GDM1 (cell line): ENCODE results near the gene FGR.
"Not testable (repeated sequence)": the region's sequence is repeated elsewhere in the genome, so short reads cannot be mapped to it uniquely, and the experiment has no call there.

ENCODE experiments used
- DNase-seq: peaks from one replicate; lab custom pipeline; 2025; lab: John Stamatoyannopoulos, UW

Gene FGR

DNA sequence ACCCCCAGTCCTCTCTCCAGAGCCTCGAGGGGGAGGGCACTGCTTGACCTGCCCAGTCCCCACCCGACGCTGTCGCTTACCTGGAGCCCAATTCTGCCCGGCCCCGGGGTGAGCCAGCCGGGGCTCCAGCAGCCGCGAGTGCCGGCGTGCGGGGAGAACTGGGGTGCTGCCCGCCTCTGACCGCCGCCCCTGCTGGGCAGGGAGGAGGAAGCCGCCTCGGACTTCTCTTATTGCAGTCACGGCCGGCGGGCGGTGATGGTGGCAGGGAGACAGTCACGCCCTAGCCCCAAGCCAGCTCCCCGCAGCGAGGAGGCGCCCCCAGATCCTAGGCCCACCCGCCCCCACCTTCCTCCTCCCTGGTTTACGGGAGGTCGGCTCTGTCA is at the start of gene FGR:
Gene FGR (minus strand): TSS at position 201 of the 383 bp plus-strand sequence. CDS start 11,269 bp downstream, outside the sequence.
- no peak for DNase-seq

- no peak for DNase-seq
These were observed 49.2 kb upstream of the FGR start for GRCh38 chr1:27684176-27684575.

GRCh38 chr1:27682351-27682944 is 47.5 kb upstream of the FGR start:
- DNase-seq = no peak

DNA sequence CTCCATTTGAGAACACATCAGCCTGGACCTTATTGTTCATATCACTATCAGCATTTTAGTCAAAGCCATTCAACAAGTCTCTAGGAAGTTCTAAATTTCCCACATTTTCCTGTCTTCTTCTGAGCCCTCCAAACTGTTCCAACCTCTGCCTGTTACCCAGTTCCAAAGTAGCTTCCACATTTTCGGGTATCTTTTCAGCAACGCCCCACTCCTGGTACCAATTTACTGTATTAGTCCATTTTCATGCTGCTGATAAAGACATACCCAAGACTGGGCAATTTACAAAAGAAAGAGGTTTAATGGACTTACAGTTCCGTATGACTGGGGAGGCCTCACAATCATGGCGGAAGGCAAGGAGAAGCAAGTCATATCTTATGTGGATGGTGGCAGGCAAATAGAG is 46.6 kb upstream of the FGR start:
- DNase-seq = not testable (repeated sequence)

DNA sequence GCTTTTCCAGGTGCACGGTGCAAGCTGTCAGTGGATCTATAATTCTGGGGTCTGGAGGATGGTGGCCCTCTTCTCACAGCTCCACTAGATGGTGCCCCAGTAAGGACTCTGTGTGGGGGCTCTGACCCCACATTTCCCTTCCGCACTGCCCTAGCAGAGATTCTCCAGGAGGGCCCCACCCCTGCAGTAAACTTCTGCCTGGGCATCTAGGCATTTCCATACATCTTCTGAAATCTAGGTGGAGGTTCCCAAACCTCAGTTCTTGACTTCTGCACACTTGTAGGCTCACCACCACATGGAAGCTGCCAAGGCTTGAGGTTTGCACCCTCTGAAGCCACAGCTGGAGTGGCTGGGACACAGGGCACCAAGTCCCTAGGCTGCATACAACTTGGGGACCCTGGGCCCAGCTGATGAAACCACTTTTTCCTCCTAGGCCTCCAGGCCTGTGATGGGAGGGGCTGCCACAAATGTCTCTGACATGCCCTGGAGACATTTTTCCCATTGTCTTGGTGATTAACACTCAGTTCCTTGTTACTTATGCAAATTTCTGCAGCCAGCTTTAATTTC is 45.3 kb upstream of the FGR start:
- not testable (repeated sequence) for DNase-seq

DNA sequence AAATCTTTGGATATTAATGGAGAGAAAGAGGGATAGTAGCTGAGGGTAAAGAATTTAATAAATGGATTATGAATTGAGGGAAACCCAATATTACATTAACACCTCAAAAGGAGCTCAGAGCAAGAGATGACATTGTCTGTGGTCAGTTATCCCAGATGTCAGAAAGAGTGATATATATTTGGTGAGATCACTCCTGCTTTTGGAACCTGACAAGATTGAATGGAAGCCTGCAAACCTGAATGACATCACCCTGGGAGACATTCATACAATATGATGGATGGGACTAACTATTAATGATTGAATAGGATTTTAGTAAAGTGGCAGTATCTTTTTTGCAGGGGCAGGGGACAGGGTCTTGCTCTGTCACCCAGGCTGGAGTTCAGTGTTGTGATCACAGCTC is 43.8 kb upstream of the FGR start:
- no peak for DNase-seq

DNA sequence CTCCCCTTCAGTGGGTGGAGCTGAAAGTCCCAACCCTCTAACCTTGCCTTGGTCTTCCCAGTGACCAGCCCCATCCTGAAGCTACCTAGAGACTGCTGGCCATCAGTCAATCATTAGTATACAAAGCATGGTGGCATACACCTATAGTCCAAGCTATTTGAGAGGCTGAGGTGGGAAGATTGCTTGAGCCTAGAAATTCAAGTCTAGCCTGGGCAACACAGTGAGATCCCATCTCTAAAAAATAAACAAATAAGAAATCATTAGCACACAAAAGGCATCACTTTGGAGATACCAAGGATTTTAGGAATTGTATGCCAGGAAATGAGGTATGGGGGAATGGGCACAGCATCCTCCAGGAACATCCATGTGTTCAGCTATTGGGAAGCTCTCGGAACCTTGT is 41.4 kb upstream of the FGR start:
- DNase-seq = no peak

- no peak for DNase-seq
These were observed 37.7 kb upstream of the FGR start for GRCh38 chr1:27672750-27673112.

- DNase-seq = peak; percentile 92
These were observed 37.2 kb upstream of the FGR start, which contains the start of gene IFI6 for GRCh38 chr1:27671964-27672749. Gene IFI6, minus strand, starts transcription at chr1:27672192. Its CDS starts 2,878 bp downstream, at chr1:27669314.

DNA sequence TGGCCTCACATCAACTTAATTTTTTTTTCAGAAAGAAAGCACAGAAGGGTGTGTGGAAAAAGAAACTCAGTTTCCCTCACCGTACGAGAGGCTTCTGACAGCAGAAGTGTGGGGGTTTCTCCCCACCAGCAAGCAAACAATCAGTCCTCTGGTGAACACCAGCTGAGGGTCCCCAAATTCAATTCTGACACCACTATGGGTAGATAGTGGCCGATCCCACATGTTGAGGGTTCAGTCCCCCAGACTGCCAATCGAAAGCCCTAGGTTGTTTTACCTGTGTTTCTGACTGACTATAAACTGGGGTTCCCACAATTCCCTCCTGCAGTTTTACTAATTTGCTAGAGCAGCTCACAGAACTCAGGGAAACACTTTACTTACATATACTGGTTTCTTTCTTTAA is 34.9 kb upstream of the FGR start:
- no peak for DNase-seq

GRCh38 chr1:27668808-27669723 is 34.1 kb upstream of the FGR start:
- DNase-seq = peak; percentile 51

- no peak for DNase-seq
These were observed 33.3 kb upstream of the FGR start for GRCh38 chr1:27668121-27668807.

GRCh38 chr1:27666791-27667254 is 31.8 kb upstream of the FGR start:
- DNase-seq = peak; percentile 18

GRCh38 chr1:27666294-27666693 is 31.3 kb upstream of the FGR start:
- no peak for DNase-seq

DNA sequence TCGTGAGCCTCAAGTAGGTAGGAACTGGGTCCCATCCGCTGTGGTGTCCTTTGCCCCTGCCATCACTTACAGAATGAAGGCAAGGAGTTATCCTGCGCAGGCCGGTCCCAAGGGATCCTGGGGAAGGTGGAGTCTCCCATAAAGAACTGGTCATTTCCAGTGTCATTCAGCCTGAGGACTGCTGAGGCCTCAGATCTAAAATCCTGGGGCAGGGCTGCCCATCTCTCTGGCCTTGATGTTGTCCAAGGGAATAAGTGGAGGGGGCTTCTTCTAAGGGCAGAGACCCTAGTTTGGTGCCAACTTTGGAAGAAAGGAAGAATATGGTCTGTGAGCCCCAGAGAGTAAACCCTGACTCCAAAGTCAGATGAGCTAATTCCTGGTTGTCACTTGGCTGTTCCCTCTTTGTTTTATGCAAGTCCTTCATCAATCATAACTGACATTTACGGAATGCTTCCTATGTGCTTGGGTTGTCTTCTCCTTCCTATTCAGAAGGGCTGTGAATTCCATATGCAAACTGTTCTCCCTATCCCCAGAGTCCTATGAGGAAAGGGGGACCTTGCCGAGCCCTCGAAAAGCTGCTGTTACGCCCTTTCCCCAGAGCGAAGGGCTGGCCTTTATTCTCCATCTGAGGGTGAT is 30.1 kb upstream of the FGR start:
- no peak for DNase-seq

- no peak for DNase-seq
These were observed 29.3 kb upstream of the FGR start for GRCh38 chr1:27664291-27664690.

DNA sequence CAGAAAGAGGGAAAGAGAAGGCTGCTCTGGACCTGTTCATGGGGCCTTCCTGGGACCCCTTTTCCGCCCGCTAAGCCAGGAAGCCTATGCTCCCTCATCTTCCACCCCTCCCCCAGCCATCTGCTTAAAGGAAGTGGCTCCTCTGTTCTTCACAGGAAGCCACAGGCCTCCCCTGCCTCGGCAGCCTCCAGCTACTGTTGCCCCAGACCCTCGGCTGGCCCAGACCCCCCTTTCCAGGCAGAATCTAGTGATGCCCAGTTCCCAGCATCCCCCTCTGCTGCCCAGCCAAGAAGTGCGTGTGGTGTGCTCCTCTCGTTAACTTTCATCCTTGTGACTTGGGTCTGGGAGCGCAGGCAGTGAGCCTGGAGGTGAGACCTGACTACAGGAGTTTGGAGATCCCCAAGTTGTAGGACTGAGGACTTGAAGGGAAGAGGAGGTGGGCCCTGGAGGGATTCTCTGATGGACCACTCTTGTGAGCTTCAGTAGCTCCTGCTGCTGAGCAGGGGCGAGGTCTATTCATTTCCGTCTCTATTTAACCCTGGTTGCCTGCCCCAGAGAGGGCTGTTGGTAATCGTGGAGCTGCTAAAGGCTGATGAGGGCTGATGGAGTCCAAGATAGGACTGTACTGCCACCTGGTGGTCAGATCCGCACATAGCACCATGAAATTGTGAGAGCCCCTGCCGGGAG is 27.9 kb upstream of the FGR start:
- DNase-seq = peak; percentile 83

- no peak for DNase-seq
These were observed 27.3 kb upstream of the FGR start for GRCh38 chr1:27662261-27662660.

GRCh38 chr1:27661412-27662075 is 26.6 kb upstream of the FGR start:
- no peak for DNase-seq

DNA sequence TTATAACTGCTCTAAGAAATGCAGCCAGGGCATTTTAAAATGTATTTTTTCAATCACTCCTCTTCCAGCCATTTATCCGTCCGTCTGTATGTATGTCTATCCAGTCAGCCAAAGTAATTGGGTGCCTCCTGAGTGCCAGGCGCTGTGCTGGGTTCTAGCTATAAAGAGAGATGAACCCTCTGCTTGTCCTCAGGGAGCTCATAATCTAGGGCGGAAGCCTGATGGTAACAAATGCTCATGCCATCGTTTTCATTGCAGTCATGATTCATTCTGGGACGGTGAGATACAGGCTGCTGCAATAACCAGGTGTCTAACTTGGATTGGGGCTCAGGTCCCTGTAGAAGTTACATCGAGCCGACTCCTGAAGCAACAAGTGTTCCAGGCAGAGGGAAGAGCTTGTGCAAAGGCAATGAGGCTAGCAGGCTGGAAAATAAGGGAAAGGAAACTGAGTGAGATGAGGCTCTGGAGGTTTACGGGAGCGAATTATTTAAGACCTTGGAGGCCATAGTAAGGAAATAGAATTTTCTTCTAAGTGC is 25.4 kb upstream of the FGR start:
- DNase-seq = no peak
